ENCODE measurements around the gene DIO3.

DNA sequence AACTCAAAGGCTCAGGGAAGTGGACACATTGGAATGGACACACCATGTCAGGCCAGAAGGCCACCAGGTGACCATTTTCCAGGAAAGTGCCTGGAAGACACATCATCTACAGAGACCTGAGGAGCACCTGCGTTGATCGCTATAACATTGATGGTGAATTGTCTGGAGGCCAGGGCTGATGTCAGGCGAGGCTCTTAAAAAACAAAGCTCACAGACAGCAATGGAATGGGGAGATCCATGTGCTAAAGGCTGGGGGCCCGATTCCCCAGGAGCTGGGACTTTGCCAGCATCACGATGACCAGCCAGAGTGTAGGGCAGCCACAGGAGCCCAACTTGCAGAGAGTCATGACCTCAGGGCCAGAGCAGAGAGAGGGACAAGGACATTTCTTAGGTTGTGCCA, 30.3 kb downstream of the DIO3 start:
- no peak for TF ChIP-seq EP300 (conservative IDR thresholded peaks at IDR 0.05; ENCODE audit: poor library complexity, severe bottlenecking)
- TF ChIP-seq EZH2 (IDR thresholded peaks at IDR 0.05; ENCODE audit: borderline replicate concordance, insufficient read depth, low read length, poor library complexity, severe bottlenecking): no peak
- no peak for TF ChIP-seq RAD21 (conservative IDR thresholded peaks at IDR 0.05)
- TF ChIP-seq, protein P1, sequence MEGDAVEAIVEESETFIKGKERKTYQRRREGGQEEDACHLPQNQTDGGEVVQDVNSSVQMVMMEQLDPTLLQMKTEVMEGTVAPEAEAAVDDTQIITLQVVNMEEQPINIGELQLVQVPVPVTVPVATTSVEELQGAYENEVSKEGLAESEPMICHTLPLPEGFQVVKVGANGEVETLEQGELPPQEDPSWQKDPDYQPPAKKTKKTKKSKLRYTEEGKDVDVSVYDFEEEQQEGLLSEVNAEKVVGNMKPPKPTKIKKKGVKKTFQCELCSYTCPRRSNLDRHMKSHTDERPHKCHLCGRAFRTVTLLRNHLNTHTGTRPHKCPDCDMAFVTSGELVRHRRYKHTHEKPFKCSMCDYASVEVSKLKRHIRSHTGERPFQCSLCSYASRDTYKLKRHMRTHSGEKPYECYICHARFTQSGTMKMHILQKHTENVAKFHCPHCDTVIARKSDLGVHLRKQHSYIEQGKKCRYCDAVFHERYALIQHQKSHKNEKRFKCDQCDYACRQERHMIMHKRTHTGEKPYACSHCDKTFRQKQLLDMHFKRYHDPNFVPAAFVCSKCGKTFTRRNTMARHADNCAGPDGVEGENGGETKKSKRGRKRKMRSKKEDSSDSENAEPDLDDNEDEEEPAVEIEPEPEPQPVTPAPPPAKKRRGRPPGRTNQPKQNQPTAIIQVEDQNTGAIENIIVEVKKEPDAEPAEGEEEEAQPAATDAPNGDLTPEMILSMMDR (IDR thresholded peaks at IDR 0.05; ENCODE audit: poor library complexity, severe bottlenecking): no peak
- TF ChIP-seq, protein P2, sequence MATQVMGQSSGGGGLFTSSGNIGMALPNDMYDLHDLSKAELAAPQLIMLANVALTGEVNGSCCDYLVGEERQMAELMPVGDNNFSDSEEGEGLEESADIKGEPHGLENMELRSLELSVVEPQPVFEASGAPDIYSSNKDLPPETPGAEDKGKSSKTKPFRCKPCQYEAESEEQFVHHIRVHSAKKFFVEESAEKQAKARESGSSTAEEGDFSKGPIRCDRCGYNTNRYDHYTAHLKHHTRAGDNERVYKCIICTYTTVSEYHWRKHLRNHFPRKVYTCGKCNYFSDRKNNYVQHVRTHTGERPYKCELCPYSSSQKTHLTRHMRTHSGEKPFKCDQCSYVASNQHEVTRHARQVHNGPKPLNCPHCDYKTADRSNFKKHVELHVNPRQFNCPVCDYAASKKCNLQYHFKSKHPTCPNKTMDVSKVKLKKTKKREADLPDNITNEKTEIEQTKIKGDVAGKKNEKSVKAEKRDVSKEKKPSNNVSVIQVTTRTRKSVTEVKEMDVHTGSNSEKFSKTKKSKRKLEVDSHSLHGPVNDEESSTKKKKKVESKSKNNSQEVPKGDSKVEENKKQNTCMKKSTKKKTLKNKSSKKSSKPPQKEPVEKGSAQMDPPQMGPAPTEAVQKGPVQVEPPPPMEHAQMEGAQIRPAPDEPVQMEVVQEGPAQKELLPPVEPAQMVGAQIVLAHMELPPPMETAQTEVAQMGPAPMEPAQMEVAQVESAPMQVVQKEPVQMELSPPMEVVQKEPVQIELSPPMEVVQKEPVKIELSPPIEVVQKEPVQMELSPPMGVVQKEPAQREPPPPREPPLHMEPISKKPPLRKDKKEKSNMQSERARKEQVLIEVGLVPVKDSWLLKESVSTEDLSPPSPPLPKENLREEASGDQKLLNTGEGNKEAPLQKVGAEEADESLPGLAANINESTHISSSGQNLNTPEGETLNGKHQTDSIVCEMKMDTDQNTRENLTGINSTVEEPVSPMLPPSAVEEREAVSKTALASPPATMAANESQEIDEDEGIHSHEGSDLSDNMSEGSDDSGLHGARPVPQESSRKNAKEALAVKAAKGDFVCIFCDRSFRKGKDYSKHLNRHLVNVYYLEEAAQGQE (IDR thresholded peaks at IDR 0.05; ENCODE audit: borderline replicate concordance): no peak
- TF ChIP-seq TAF1 (IDR thresholded peaks at IDR 0.05; ENCODE audit: low read depth): no peak

Measured in neural cell (in vitro differentiated cells).